ENCODE measurements around the gene KIF22.
A peak's percentile ranks its signal among the peaks of the same experiment; 100 is the strongest.
"Not testable (repeated sequence)": the region's sequence is repeated elsewhere in the genome, so short reads cannot be mapped to it uniquely, and the experiment has no call there.

Gene KIF22

GRCh38 chr16:29784157-29784556 is 6.4 kb upstream of the KIF22 start:
- DNase-seq (ENCODE audit: low read depth, low spot score), result no peak
- Histone ChIP-seq H3K4me1 (ENCODE audit: control insufficient read depth, insufficient read depth, low read length) (0 out of 2 replicates have a peak, but pooled peaks cover 1% of the 10 kb centered on the region), H3K27me3 (ENCODE audit: control insufficient read depth, insufficient read depth, low read length) (no peaks in the 10 kb centered on the region), H3K36me3 (ENCODE audit: control insufficient read depth, insufficient read depth, low read length) (no peaks in the 10 kb centered on the region), H3K27ac (ENCODE audit: low read length) (no peak overlapping the region), H3K9me3 (ENCODE audit: control insufficient read depth, insufficient read depth, low read length) (no peaks in the 10 kb centered on the region), H3K4me3 (ENCODE audit: low read length) (no peak overlapping the region)
- no CpG with 5 or more reads among the region's 2 CpGs for WGBS (ENCODE audit: insufficient coverage, insufficient read length)

GRCh38 chr16:29784901-29785500 is 5.5 kb upstream of the KIF22 start:
- no peak overlapping the region; the same call in 1 of the 2 replicates for H3K4me3 ChIP-seq (ENCODE audit: low read length)
- H3K36me3 ChIP-seq (ENCODE audit: control insufficient read depth, insufficient read depth, low read length), result no peaks in the 10 kb centered on the region
- H3K4me1 ChIP-seq (ENCODE audit: control insufficient read depth, insufficient read depth, low read length), result no peaks in the 10 kb centered on the region
- H3K27ac ChIP-seq (ENCODE audit: low read length), result no peak overlapping the region
- no CpG with 5 or more reads among the region's 38 CpGs for WGBS (ENCODE audit: insufficient coverage, insufficient read length)
- peak; percentile 86 for DNase-seq (ENCODE audit: low read depth, low spot score)
- no peaks in the 10 kb centered on the region for H3K27me3 ChIP-seq (ENCODE audit: control insufficient read depth, insufficient read depth, low read length)
- no peaks in the 10 kb centered on the region for H3K9me3 ChIP-seq (ENCODE audit: control insufficient read depth, insufficient read depth, low read length)

- H3K9me3 ChIP-seq (ENCODE audit: control insufficient read depth, insufficient read depth, low read length); H3K27me3 ChIP-seq (ENCODE audit: control insufficient read depth, insufficient read depth, low read length); H3K4me3 ChIP-seq (ENCODE audit: low read length); DNase-seq (ENCODE audit: low read depth, low spot score); H3K4me1 ChIP-seq (ENCODE audit: control insufficient read depth, insufficient read depth, low read length); H3K36me3 ChIP-seq (ENCODE audit: control insufficient read depth, insufficient read depth, low read length); H3K27ac ChIP-seq (ENCODE audit: low read length): not testable (repeated sequence)
- WGBS (ENCODE audit: insufficient coverage, insufficient read length), result no CpG with 5 or more reads among the region's 4 CpGs
Measured at GRCh38 chr16:29787155-29787554, 3.4 kb upstream of the KIF22 start.

- no peaks in the 10 kb centered on the region for H3K9me3 ChIP-seq (ENCODE audit: control insufficient read depth, insufficient read depth, low read length)
- no CpG with 5 or more reads among the region's 20 CpGs for WGBS (ENCODE audit: insufficient coverage, insufficient read length)
- peak overlapping the region; percentile 50; the same call in 1 of the 2 replicates for H3K4me3 ChIP-seq (ENCODE audit: low read length)
- H3K36me3 ChIP-seq (ENCODE audit: control insufficient read depth, insufficient read depth, low read length), result no peaks in the 10 kb centered on the region
- H3K27ac ChIP-seq (ENCODE audit: low read length), result no peak overlapping the region
- no peak for DNase-seq (ENCODE audit: low read depth, low spot score)
- no peaks in the 10 kb centered on the region for H3K4me1 ChIP-seq (ENCODE audit: control insufficient read depth, insufficient read depth, low read length)
- no peaks in the 10 kb centered on the region for H3K27me3 ChIP-seq (ENCODE audit: control insufficient read depth, insufficient read depth, low read length)
Measured at GRCh38 chr16:29789775-29790182, 772 bp upstream of the KIF22 start.

GRCh38 chr16:29790949-29791844 is 646 bp downstream of the KIF22 start:
- Histone ChIP-seq H3K27me3 (ENCODE audit: control insufficient read depth, insufficient read depth, low read length) (no peaks in the 10 kb centered on the region), H3K36me3 (ENCODE audit: control insufficient read depth, insufficient read depth, low read length) (no peaks in the 10 kb centered on the region), H3K4me1 (ENCODE audit: control insufficient read depth, insufficient read depth, low read length) (no peaks in the 10 kb centered on the region), H3K9me3 (ENCODE audit: control insufficient read depth, insufficient read depth, low read length) (no peaks in the 10 kb centered on the region), H3K27ac (ENCODE audit: low read length) (no peak overlapping the region), H3K4me3 (ENCODE audit: low read length) (peak overlapping the region; percentile 86)
- DNase-seq (ENCODE audit: low read depth, low spot score), result no peak
- WGBS (ENCODE audit: insufficient coverage, insufficient read length), result no CpG with 5 or more reads among the region's 31 CpGs

GRCh38 chr16:29791845-29792807 is 1.6 kb downstream of the KIF22 start:
- H3K4me3 ChIP-seq (ENCODE audit: low read length), result peak overlapping the region; percentile 86; the same call in 1 of the 2 replicates
- no peaks in the 10 kb centered on the region for H3K4me1 ChIP-seq (ENCODE audit: control insufficient read depth, insufficient read depth, low read length)
- H3K27me3 ChIP-seq (ENCODE audit: control insufficient read depth, insufficient read depth, low read length), result no peaks in the 10 kb centered on the region
- H3K9me3 ChIP-seq (ENCODE audit: control insufficient read depth, insufficient read depth, low read length), result no peaks in the 10 kb centered on the region
- no peak for DNase-seq (ENCODE audit: low read depth, low spot score)
- H3K27ac ChIP-seq (ENCODE audit: low read length), result no peak overlapping the region
- no CpG with 5 or more reads among the region's 9 CpGs for WGBS (ENCODE audit: insufficient coverage, insufficient read length)
- peaks cover 6% of the 10 kb centered on the region; the same call in 1 of the 2 replicates for H3K36me3 ChIP-seq (ENCODE audit: control insufficient read depth, insufficient read depth, low read length)

GRCh38 chr16:29793153-29793552 is 2.6 kb downstream of the KIF22 start:
- not testable (repeated sequence) for H3K9me3 ChIP-seq (ENCODE audit: control insufficient read depth, insufficient read depth, low read length); H3K27ac ChIP-seq (ENCODE audit: low read length); H3K4me3 ChIP-seq (ENCODE audit: low read length); H3K27me3 ChIP-seq (ENCODE audit: control insufficient read depth, insufficient read depth, low read length); H3K4me1 ChIP-seq (ENCODE audit: control insufficient read depth, insufficient read depth, low read length); DNase-seq (ENCODE audit: low read depth, low spot score)
- H3K36me3 ChIP-seq (ENCODE audit: control insufficient read depth, insufficient read depth, low read length), result peaks cover 13% of the 10 kb centered on the region; the same call in 1 of the 2 replicates
- no CpG with 5 or more reads among the region's 18 CpGs for whole genome bisulfite sequencing (ENCODE audit: insufficient coverage, insufficient read length)

GRCh38 chr16:29794231-29794710 is 3.7 kb downstream of the KIF22 start:
- no peaks in the 10 kb centered on the region for H3K4me1 ChIP-seq (ENCODE audit: control insufficient read depth, insufficient read depth, low read length)
- no CpG with 5 or more reads among the region's 3 CpGs for WGBS (ENCODE audit: insufficient coverage, insufficient read length)
- no peak overlapping the region for H3K4me3 ChIP-seq (ENCODE audit: low read length)
- H3K27me3 ChIP-seq (ENCODE audit: control insufficient read depth, insufficient read depth, low read length), result no peaks in the 10 kb centered on the region
- peaks cover 23% of the 10 kb centered on the region for H3K36me3 ChIP-seq (ENCODE audit: control insufficient read depth, insufficient read depth, low read length)
- no peak overlapping the region for H3K27ac ChIP-seq (ENCODE audit: low read length)
- DNase-seq (ENCODE audit: low read depth, low spot score), result no peak
- H3K9me3 ChIP-seq (ENCODE audit: control insufficient read depth, insufficient read depth, low read length), result no peaks in the 10 kb centered on the region

- WGBS (ENCODE audit: insufficient coverage, insufficient read length), result no CpG with 5 or more reads among the region's 8 CpGs
- Histone ChIP-seq H3K36me3 (ENCODE audit: control insufficient read depth, insufficient read depth, low read length) (peaks cover 33% of the 10 kb centered on the region), H3K4me3 (ENCODE audit: low read length) (no peak overlapping the region), H3K9me3 (ENCODE audit: control insufficient read depth, insufficient read depth, low read length) (no peaks in the 10 kb centered on the region), H3K27me3 (ENCODE audit: control insufficient read depth, insufficient read depth, low read length) (no peaks in the 10 kb centered on the region), H3K4me1 (ENCODE audit: control insufficient read depth, insufficient read depth, low read length) (no peaks in the 10 kb centered on the region; the same call in 1 of the 2 replicates), H3K27ac (ENCODE audit: low read length) (no peak overlapping the region)
- DNase-seq (ENCODE audit: low read depth, low spot score), result no peak
Measured at GRCh38 chr16:29802416-29802935, 11.9 kb downstream of the KIF22 start.

Data from iPS DF 6.9 (cell line).